Stimulated activated CD4-positive, alpha-beta T cell treated with anti-CD3 and anti-CD28 coated beads, Interleukin-12 subunit alpha, Interleukin-12 subunit beta, amount 100 ng/mL, for 24 hours (primary cell): ENCODE data around the gene CMPK2.
"Not testable (repeated sequence)": the region's sequence is repeated elsewhere in the genome, so short reads cannot be mapped to it uniquely, and the experiment has no call there.

Source experiments
- DNase-seq, 2 experiments: peaks; one replicate each; pipeline ENCODE4 v3.0.0-alpha.2; 2020; ENCODE audit warnings: low read depth in 2 of 2

Gene CMPK2

GRCh38 chr2:6880200-6880733, 14.6 kb upstream of the CMPK2 start:
- DNase-seq, result no peak

- DNase-seq, result no peak
Measured at GRCh38 chr2:6879011-6879410, 13.3 kb upstream of the CMPK2 start.

GRCh38 chr2:6878549-6878948, 12.8 kb upstream of the CMPK2 start:
- no peak for DNase-seq

- no peak for DNase-seq
Measured at GRCh38 chr2:6877402-6878304, 11.9 kb upstream of the CMPK2 start, which contains the start of gene RSAD2. Gene RSAD2, plus strand, starts transcription at chr2:6877777. Its CDS starts 24 bp downstream, at chr2:6877801.

GRCh38 chr2:6876309-6876708, 10.6 kb upstream of the CMPK2 start:
- DNase-seq, result no peak

- DNase-seq, result no peak
Measured at GRCh38 chr2:6874032-6874431, 8.3 kb upstream of the CMPK2 start.

- no peak for DNase-seq
Measured at GRCh38 chr2:6872394-6872793, 6.7 kb upstream of the CMPK2 start.

- no peak for DNase-seq
Measured at GRCh38 chr2:6866982-6867381, 1.3 kb upstream of the CMPK2 start.

- DNase-seq, result peak in 1 of 2 experiments; percentile 11
Measured at GRCh38 chr2:6866275-6866671, 566 bp upstream of the CMPK2 start.

- no peak for DNase-seq
Measured at GRCh38 chr2:6864923-6865345, 773 bp downstream of the CMPK2 start.

GRCh38 chr2:6864231-6864754, 1.4 kb downstream of the CMPK2 start:
- DNase-seq, result no peak

GRCh38 chr2:6863792-6864191, 1.9 kb downstream of the CMPK2 start:
- no peak for DNase-seq

- DNase-seq, result no peak
Measured at GRCh38 chr2:6860296-6860695, 5.4 kb downstream of the CMPK2 start.

- DNase-seq, result not testable (repeated sequence)
Measured at GRCh38 chr2:6858466-6859027, 7.2 kb downstream of the CMPK2 start.

- no peak for DNase-seq
Measured at GRCh38 chr2:6856548-6856920, 9.2 kb downstream of the CMPK2 start.

- DNase-seq, result no peak
Measured at GRCh38 chr2:6855860-6856547, 9.7 kb downstream of the CMPK2 start.

- no peak for DNase-seq
Measured at GRCh38 chr2:6854416-6854815, 11.3 kb downstream of the CMPK2 start.

- no peak for DNase-seq
Measured at GRCh38 chr2:6852195-6852594, 13.5 kb downstream of the CMPK2 start.

GRCh38 chr2:6846967-6847681, 18.6 kb downstream of the CMPK2 start:
- no peak for DNase-seq

- no peak for DNase-seq
Measured at GRCh38 chr2:6846540-6846939, 19.2 kb downstream of the CMPK2 start.

- no peak for DNase-seq
Measured at GRCh38 chr2:6845903-6846302, 19.8 kb downstream of the CMPK2 start.
